Activated B cell treated with CpG ODN at 0.5 μM for 24 hours (primary cell): ENCODE measurements around the gene FRRS1. TPM values are rescaled to one million over a fixed set of nuclear protein-coding genes. Genes with fewer than 3 reads are reported as not detected.

ENCODE experiments used
- ATAC-seq: fragments of 200-7000 bp; cut with Tn5 transposase; one replicate; pipeline ENCODE4 v1.10.0; 2021; ENCODE audit warnings: low read depth, mild to moderate bottlenecking, moderate library complexity
- CTCF ChIA-PET: fragments of 350-600 bp; sonication (Branson Sonifier 250); formaldehyde crosslinking; loops from one replicate; lab custom pipeline; 2021; ENCODE audit warnings: antibody characterized with exemption; lab: Charles Lee
- POLR2A ChIA-PET: fragments of 350-600 bp; sonication (Branson Sonifier 250); formaldehyde crosslinking; loops from one replicate; lab custom pipeline; 2021; ENCODE audit warnings: antibody characterized with exemption; lab: Charles Lee
- DNase-seq: peaks from one replicate; pipeline ENCODE4 v3.0.0; 2022
- H3K27ac Mint-ChIP-seq: one replicate; pipeline ENCODE4 v1.8.0; 2020; ENCODE audit warnings: mixed read lengths
- H3K27me3 Mint-ChIP-seq: one replicate; pipeline ENCODE4 v1.8.0; 2021; ENCODE audit warnings: mixed read lengths
- H3K36me3 Mint-ChIP-seq: one replicate; pipeline ENCODE4 v1.8.0; 2021; ENCODE audit warnings: low read depth, mixed read lengths
- H3K4me1 Mint-ChIP-seq: one replicate; pipeline ENCODE4 v1.8.0; 2021; ENCODE audit warnings: mixed read lengths
- H3K4me3 Mint-ChIP-seq: one replicate; pipeline ENCODE4 v1.8.0; 2020; ENCODE audit warnings: mild to moderate bottlenecking, mixed read lengths
- H3K9me3 Mint-ChIP-seq: one replicate; pipeline ENCODE4 v1.8.0; 2020; ENCODE audit warnings: mixed read lengths
- intact Hi-C: fragments of 100-400 bp; cut with micrococcal nuclease; formaldehyde crosslinking; loops from one replicate; pipeline ENCODE4 v1.15.1; 2024
- total RNA-seq: library from RNA; stranded (reverse); gene quantifications from 2 replicates; pipeline ENCODE4 v1.2.3, GENCODE V29; 2022
- TF ChIP-seq, protein P1 (sequence below): fragments of 200-600 bp; IDR thresholded peaks from one replicate; pipeline ENCODE4 v1.8.0; 2022; ENCODE audit warnings: antibody characterized with exemption, mild to moderate bottlenecking

The FRRS1 gene, protein sequence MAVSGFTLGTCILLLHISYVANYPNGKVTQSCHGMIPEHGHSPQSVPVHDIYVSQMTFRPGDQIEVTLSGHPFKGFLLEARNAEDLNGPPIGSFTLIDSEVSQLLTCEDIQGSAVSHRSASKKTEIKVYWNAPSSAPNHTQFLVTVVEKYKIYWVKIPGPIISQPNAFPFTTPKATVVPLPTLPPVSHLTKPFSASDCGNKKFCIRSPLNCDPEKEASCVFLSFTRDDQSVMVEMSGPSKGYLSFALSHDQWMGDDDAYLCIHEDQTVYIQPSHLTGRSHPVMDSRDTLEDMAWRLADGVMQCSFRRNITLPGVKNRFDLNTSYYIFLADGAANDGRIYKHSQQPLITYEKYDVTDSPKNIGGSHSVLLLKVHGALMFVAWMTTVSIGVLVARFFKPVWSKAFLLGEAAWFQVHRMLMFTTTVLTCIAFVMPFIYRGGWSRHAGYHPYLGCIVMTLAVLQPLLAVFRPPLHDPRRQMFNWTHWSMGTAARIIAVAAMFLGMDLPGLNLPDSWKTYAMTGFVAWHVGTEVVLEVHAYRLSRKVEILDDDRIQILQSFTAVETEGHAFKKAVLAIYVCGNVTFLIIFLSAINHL
- 1.1 and 1.2 TPM in 2 replicates for total RNA-seq

DNA sequence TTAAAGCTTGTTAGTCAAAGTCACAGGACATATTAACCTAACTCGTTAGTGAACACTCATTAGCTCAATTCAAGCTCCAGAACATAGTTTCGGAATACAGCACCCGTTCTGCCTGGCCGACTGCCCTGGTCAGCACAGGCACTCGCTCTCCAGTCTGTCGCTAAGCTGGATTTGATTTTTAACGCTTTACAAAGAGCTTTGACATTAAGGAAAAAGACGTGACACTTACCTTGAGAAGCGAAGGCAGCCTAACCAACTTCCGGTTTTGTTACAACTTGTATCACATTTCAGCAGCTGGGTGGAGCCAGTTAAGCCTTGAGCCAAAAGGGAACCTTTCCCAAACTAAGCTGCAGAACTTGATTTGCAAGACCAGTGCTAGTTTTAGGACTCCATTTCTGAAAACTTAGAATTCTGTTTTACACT, at the start of gene FRRS1:
Gene FRRS1 (minus strand): TSS at position 258 of the 423 bp plus-strand sequence. CDS start 17,867 bp downstream, outside the sequence.
- ATAC-seq, result peak; percentile 69

DNA sequence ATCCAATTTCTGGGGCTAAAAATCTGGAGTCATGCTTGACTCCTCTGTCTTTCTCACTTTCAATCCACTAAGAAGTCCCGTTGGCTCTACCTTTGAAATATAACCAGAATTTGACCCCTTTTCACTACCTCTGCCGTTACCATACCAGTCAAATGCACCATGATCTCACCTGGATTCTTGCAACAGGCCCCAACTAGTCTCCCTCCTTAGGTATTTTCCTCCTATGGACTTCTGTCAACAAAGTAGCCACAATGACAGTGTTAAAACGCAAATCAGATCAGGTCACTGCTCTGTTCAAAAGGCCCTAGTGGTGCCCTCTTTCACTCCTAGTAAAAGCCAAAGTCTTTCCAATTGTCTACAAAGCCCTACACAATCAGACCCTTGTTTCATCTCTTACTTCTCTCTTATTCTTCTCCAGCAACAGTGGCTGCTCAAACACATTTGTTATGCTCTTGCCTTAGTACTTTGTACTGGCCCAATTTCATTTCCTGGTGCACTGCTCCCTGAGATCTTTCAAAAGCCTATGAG, 48.0 kb upstream of the FRRS1 start:
- Mint-ChIP-seq H3K27ac (no peak overlapping the region), H3K9me3 (no peaks in the 10 kb centered on the region), H3K36me3 (no peaks in the 10 kb centered on the region), H3K4me3 (no peak overlapping the region), H3K27me3 (peaks cover 5% of the 10 kb centered on the region), H3K4me1 (no peaks in the 10 kb centered on the region)
- intact Hi-C loops, result no loop called here
- TF ChIP-seq, protein P1, sequence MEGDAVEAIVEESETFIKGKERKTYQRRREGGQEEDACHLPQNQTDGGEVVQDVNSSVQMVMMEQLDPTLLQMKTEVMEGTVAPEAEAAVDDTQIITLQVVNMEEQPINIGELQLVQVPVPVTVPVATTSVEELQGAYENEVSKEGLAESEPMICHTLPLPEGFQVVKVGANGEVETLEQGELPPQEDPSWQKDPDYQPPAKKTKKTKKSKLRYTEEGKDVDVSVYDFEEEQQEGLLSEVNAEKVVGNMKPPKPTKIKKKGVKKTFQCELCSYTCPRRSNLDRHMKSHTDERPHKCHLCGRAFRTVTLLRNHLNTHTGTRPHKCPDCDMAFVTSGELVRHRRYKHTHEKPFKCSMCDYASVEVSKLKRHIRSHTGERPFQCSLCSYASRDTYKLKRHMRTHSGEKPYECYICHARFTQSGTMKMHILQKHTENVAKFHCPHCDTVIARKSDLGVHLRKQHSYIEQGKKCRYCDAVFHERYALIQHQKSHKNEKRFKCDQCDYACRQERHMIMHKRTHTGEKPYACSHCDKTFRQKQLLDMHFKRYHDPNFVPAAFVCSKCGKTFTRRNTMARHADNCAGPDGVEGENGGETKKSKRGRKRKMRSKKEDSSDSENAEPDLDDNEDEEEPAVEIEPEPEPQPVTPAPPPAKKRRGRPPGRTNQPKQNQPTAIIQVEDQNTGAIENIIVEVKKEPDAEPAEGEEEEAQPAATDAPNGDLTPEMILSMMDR, result no peak
- ChIA-PET CTCF (no interaction called here), POLR2A (no interaction called here)
- ATAC-seq (no peak), DNase-seq (no peak)

More for the DNA sequence above, at the start of gene FRRS1:
- Mint-ChIP-seq H3K9me3 (no peaks in the 10 kb centered on the region), H3K4me3 (peak within 1 kb of the TSS; percentile 98), H3K36me3 (peaks cover 2% of the 10 kb centered on the region), H3K4me1 (peaks cover 7% of the 10 kb centered on the region), H3K27me3 (peaks cover 9% of the 10 kb centered on the region), H3K27ac (peak within 1 kb of the TSS; percentile 91)
- POLR2A ChIA-PET, result interaction anchor here (1.0 to 1.2 kb wide), 2 partner anchors 21 to 204 kb away, joined by 3 to 4 read pairs; partner anchors contain the start of gene SLC35A3
- CTCF ChIA-PET, result no interaction called here
- intact Hi-C loops, result loop anchor here (2.0 kb wide), 1 partner anchor 18 kb away; no protein-coding TSS in a partner anchor
- TF ChIP-seq, protein P1, result no peak
- peak; percentile 18 for DNase-seq

- H3K27ac Mint-ChIP-seq, result no peak overlapping the region
- peaks cover 4% of the 10 kb centered on the region for H3K4me1 Mint-ChIP-seq
- H3K36me3 Mint-ChIP-seq, result no peaks in the 10 kb centered on the region
- ATAC-seq, result no peak
- ChIA-PET POLR2A (no interaction called here), CTCF (interaction anchor here (1.0 to 1.1 kb wide), 2 partner anchors 630 to 650 kb away, joined by 3 to 4 read pairs; no protein-coding TSS in a partner anchor)
- DNase-seq, result no peak
- H3K9me3 Mint-ChIP-seq, result no peaks in the 10 kb centered on the region
- H3K27me3 Mint-ChIP-seq, result peaks cover 11% of the 10 kb centered on the region
- no peak overlapping the region for H3K4me3 Mint-ChIP-seq
- TF ChIP-seq, protein P1, result no peak
- intact Hi-C loops, result no loop called here
These were observed 45.3 kb upstream of the FRRS1 start for GRCh38 chr1:99811747-99812146.

DNA sequence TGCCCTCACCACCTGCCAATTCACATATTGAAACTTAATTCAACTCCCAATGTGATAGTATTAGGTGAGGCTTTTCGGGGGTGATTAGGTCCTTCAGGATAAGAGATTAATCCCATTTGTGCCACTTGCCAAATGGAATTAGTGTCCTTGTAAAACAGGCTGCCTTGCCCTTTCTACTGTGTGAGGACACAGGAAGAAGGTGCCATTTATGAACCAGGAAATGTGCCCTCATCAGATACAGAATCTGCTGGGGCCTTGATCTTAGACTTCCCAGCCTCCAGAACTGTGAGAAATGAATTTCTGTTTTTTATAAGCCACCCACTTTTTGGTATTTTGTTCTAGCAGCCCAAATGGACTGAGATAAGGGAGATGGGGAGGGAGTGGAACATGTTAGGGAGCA, 44.6 kb upstream of the FRRS1 start:
- TF ChIP-seq, protein P1, result no peak
- DNase-seq, result no peak
- Mint-ChIP-seq H3K27me3 (peaks cover 11% of the 10 kb centered on the region), H3K27ac (no peak overlapping the region), H3K36me3 (no peaks in the 10 kb centered on the region), H3K4me3 (no peak overlapping the region), H3K4me1 (peaks cover 4% of the 10 kb centered on the region), H3K9me3 (no peaks in the 10 kb centered on the region)
- ChIA-PET CTCF (interaction anchor here (1.0 to 1.1 kb wide), 2 partner anchors 631 to 651 kb away, joined by 3 to 4 read pairs; no protein-coding TSS in a partner anchor), POLR2A (no interaction called here)
- intact Hi-C loops, result no loop called here
- ATAC-seq, result no peak
